NCI-H1048 (cell line): ENCODE results near the gene MRPL57.
"Not testable (repeated sequence)": the region's sequence is repeated elsewhere in the genome, so short reads cannot be mapped to it uniquely, and the experiment has no call there.

Source experiments
- DNase-seq: peaks from one replicate; lab custom pipeline; 2025; lab: John Stamatoyannopoulos, UW

MRPL57 gene

GRCh38 chr13:21197606-21198225 is 21.3 kb downstream of the MRPL57 start:
- DNase-seq: not testable (repeated sequence)

GRCh38 chr13:21198391-21198790 is 21.9 kb downstream of the MRPL57 start:
- DNase-seq: not testable (repeated sequence)

- DNase-seq: not testable (repeated sequence)
Observed at GRCh38 chr13:21201456-21202190, 25.2 kb downstream of the MRPL57 start.

DNA sequence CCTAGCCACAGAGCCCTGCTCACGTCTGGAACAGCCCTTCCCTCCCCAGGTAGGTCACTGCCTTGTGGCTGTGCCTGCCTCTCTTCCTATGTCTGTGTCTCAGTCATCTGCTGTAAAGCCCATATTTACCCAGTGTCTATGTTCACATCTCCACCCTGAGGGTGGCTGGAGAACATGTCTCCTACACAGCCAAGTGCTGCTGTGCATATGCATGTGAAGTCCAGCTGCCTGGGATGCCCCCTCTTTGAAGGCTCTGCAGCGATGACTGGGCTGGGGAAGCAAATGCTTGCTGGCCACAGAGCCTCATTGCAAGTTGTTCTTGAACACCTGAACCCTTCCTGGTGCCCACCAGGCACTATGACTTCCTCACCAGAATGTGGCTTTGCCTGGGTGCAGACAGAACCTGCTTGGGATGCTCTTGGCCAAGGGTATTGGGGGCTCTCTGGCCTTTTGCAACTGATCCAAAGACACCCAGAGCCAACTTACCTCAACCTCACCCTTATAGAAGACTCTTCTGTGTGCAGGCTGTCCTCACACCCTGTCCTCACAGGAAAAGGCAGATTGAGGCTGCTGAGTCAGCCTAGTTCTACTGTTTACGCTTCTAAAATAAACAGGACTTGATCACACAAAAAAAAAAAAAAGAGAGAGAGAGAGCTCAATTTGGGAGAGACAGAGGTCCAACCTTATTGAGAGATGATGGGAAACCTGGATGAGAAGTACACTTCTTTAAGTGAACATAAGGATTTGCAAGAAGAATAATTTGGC is 26.5 kb downstream of the MRPL57 start:
- no peak for DNase-seq

DNA sequence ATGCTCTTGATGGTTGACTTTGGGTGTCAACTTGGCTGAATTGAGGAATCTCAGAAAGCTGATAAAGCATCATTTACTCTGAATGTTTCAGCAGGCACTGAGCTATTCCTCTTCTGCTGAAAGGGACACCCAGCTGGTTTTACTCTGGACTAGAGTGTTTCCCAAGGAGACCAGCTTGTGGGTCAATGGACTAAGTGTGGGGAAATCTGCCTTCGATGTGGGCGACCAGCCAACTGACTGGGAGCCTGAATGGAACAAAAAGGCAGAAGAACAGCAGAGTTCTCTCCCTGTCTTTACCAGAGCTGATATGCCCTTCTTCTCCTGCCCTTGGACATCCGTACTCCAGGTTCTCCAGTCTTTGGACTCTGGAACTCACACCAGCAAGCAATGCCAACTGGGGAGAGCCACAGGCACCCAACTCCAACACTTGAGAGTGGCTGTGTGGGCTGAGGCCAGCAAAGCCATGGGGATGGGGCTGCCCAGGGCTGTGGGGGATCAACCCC is 32.2 kb downstream of the MRPL57 start:
- no peak for DNase-seq

DNA sequence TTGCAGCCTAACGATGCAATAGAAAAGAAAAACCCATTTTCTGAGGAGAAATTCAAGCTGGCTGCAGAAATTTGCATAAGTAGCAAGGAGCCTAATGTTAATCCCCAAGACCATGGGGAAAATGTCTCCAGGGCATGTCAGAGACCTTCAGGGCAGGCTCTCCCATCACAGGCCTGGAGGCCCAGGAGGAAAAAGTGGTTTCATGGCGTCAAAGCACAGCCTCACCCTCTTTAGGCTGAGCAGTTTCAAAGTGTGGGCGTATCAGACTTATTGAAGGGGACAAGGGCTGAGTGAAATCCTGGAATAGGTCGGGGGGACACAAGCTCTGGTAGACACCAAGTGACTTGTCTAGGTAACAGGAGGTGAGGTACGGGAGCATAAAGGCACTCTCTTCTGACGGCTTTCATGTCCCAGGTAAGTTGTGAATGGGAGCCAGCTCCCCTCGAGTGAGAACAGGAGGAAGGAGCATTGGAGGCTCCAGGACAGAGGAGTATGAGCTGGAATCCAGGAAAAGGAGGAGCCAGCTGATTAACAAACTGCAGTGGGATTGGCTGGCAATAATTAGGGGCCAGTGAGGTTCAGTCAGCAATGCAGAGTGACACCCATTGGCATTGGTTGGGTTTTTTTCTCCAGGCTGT is 35.8 kb downstream of the MRPL57 start:
- no peak for DNase-seq

DNA sequence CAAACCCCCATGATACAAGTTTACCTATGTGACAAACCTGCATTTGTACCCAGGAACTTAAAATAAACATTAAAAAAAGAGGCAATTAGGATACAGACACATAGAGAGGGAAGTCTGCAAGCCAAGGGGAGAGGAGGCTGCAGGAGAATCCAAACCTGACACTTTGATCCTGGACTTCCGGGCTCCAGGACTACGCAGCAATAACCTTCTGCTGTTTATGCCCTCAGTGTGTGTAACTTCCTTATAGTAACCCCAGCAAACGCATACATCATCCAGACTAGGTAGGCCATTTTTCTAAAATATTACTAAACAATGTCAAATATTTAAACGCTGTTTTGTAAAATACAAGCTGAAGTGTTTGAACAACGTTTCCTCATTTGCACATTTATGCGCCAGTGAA is 39.0 kb downstream of the MRPL57 start:
- not testable (repeated sequence) for DNase-seq

- DNase-seq: no peak
Observed at GRCh38 chr13:21216332-21216731, 39.9 kb downstream of the MRPL57 start.

DNA sequence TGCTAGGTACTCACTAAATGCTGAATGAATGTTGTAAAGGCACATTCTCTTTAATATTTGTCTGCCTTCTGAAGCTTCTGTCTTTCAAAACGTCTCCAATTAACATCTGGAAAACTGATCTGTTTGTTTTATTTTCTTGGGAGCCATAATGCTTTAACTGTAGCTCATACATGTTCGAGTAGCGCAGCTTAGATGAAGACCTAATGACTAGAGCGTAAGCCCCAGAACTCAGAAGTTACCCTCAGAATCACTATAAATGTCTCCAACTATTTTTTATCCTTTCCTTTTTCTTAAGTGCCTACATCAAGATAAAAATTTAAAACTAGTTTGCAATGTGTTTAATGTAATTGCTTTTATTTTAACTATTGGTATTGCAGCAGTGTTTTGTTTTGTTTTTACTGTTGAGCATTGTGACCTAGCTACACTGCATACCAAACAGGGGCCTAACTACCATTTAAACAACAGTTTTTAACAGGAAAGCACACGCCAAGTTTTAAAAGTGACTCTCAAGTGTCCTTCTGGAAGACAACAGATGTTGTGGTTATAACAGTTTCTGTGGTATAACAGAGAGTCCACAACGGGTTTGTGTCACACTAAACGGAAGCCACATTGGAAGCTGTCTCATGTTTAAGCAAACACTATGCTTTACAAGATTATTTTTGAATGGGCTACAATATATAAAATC is 42.0 kb downstream of the MRPL57 start:
- no peak for DNase-seq

- no peak for DNase-seq
Observed at GRCh38 chr13:21219036-21219381, 42.6 kb downstream of the MRPL57 start.

GRCh38 chr13:21219716-21220115 is 43.3 kb downstream of the MRPL57 start:
- DNase-seq: not testable (repeated sequence)

- no peak for DNase-seq
Observed at GRCh38 chr13:21221268-21221667, 44.8 kb downstream of the MRPL57 start.

GRCh38 chr13:21225082-21225481 is 48.6 kb downstream of the MRPL57 start:
- DNase-seq: no peak

- DNase-seq: no peak
Observed at GRCh38 chr13:21225841-21226581, 49.6 kb downstream of the MRPL57 start.

DNA sequence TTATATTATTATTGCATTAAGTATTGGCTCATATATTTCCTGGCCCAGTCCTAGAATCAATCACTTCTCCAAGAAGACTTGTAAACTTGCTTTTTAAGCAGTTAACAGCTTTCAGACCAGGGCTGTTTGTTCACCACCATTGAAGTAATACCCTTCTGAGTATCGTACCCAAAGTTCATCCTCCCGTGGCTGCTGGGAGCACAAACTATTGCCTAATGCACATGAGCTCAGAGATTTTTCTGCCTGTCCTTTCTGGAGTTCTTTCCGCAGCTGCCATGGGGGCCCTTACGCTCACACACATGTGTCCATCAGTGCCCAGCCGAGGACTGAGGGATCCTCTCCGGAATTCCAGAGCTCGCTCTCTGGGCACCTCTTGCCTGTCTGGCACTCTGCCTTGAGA is 51.5 kb downstream of the MRPL57 start:
- no peak for DNase-seq
